HG03469 (cell line): ENCODE results near the gene ARPP21.

ENCODE experiments used
- ATAC-seq: cut with Tn5 transposase; IDR thresholded peaks from one replicate; pipeline ENCODE4 v1.9.1; 2021; ENCODE audit warnings: mild to moderate bottlenecking, moderate library complexity, moderate number of reproducible peaks; ENCODE audit not compliant: unreplicated experiment

Gene ARPP21

DNA sequence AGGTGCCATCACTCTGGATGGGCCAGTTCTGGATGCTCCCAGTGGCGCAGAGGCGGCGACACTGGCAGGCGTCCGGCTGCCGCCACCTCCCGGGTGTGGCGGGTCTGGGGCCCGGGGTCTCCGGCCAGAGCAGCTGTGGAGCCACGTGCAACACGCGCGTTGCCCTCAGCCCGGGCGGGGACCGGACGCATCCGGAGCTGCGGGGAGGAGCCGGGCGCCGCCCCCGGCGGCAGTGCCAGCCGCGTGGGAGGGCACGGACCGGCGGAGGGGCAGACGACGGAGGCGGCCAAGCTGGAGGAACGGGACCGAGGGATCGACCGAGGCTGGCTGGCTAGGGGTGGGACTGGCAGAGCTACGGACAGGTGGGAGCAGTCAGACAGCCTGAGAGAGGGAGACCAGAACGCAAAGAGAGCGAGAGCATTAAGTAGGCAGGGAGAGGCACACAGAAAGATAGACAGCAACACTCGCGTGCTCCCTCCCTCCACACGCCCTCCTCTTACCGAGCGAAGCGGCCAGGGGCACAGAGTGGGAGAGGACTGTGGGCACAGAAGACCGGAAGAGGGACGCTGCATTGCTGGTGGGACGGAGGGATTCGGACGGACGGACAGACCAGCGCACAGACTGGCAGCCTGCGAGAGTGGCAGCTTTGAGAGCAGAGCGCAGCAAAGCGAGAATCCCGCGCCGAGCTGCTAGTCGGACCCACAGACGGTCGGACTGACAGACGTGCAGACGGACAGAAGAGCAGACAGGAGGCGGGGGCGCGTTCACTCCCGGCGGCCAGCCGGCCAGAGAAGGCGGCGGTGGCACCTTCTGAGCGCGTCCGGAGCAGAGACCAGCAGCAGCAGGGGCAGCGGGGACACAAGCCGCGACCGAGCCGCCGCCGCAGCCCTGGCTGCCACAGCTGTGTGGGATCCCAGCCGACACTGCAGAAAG lies at the start of gene ARPP21:
Gene ARPP21, plus strand, starts transcription at position 272 of the 933 bp plus-strand sequence. CDS start 42,227 bp downstream, outside the sequence.
- no peak for ATAC-seq

DNA sequence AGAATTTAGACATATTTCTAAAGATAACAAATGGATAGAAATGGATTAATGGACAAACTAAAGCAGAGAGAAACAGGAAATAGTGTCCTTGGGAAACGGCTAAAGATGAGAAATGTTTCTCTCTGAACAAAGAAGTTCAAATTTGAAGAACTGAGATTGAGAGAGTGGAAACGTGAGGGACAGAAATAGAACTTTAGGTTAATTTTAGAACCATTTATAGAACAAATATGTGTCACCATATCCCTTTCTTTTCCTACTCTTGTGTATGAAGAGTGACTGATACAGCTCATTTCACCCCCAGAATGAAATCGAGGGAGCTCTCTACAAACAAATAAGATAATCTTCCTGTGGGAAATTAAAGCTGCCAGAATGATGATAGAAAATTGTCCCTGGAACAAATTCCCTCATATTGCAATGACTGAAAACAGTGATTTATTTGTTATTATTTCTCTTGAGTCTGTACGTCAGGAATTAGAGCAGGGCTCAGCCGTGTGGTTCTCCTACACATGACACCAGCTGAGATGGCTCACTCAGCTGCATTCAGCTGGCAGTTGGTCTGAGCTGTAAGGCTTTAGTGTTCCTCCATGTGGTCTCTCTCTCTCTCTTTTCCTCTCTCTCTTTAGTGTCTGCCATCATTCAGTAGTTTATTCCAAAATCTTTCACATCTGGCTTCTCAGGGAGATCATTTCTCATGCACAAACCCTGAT lies 46.6 kb upstream of the ARPP21 start:
- ATAC-seq: peak; percentile 73

DNA sequence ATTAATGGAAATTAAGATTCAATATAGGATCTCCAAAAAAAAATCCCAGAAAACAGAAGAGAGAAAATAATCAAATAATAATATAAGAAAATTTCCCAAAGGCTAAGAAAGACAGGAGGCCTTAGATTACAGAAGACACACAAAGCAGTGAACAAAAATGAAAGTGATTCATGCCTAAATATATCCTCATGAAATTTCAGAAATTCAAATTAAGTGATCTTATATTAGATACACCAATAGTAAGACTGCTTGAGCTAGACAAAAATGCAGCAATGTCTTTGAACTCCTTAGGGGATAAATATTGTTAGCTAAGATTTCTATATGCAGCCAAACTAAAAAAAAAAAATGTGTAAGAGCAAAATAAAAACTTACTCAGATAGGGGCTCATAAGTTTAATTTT lies 44.6 kb upstream of the ARPP21 start:
- peak; percentile 33 for ATAC-seq

DNA sequence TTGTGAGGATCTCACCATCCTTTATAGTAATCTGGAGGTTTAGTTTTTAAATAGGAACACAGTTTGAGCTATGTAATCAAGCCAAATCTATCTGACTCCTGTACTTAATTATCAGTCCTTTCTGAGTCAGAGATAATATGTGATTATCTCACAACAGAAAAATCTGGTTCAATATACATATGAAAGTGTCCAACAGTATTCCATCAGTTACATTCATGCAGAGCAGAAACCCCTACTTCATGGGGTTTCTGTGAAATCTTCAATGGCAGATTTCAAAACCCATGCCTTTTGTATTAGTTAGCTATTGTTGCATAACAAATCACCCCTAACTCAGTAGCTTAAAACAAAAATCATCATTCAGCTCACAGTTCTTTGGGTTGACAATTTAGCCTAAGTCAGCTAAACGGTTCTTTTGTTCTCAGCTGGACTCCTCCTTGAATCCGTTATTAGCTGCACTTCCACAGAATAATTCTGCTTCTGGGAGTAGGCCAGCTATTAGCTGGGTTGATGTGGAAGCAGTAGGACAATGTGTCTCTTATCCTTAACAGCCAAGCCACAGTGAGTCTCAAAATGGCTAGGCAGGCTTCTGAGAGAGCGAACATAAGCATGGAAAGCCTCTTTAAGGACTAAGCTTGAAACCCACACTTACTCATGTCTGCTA lies 42.9 kb upstream of the ARPP21 start:
- no peak for ATAC-seq

DNA sequence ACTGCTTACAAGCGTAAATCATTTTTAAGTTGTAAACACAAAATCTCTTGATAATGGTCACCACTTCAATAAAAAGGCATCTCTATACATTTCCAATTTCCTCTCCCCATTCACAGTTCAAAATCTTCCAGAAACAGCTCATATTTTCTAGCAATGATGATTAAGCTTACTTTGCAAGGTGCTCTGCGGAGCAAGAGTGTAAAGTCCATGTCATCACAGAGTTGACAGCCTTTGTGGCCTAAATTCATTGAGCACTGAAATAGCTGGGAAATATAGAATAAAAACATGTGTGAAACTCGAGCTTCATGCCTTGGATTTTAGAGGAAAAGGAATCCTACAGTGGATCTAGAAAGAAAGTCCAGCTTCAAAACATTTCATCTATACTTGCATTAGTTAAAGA lies 41.8 kb upstream of the ARPP21 start:
- no peak for ATAC-seq

DNA sequence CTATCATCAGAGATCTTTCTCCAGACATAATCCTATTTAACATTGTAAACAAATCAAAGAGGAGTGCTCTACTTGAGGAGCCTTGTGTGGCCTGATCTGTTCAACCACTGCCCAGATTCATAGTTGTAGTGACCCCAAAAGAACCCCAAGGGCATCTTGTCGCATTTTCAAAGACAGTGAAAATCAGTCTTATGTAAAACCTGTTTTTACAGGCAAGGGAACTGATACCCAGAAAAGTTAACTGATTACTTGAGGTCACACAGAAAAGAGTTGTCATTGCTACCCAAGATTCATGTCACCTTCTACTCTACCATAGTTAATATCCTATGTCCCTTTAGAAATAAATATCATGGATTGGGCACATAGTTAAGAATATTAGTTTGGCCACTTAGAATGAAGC lies 40.5 kb upstream of the ARPP21 start:
- ATAC-seq: no peak

DNA sequence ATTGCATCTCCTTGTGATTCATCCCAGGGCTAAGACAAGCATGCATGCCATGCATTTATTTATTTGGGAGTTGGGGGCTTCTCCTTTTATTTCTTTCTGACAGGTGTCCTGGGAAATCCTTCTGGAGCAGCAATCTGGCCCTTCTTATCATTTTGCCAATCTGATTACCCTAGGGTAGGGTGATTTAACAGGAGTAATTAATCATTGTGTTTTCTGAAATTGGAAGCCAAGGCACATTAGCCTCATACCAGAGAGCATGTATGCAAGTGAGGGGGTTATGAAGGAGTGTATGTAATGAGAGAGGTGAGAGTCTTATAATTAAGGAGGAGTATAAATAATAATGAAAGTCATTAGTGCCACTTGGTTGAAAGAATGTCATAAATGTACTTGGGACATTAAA lies 37.4 kb upstream of the ARPP21 start:
- no peak for ATAC-seq

DNA sequence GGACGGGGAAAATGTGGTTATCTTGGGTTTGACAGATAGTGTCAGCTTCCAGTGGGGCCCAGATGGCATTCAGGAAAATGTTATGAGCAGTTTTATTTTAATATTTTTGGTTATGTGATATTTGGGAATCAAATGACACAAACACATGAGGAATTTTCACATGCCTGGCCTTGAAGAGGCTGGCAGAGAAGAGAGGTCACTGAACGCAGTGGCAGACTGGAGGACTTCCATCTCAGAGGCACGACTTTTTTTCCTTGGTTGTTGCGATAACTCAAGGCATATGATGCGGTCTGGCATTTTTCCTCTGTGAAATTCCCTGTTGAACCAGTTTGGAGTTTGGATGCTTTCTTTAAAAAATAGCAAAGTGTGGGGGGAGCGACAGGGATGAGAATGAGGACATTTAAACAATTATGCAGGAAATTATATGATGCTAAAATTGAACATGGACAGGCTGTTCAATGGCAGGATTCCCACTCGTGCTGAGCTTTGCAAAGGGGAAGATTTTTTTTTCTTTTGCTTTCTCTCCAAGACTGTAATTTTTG lies 36.9 kb upstream of the ARPP21 start:
- no peak for ATAC-seq

DNA sequence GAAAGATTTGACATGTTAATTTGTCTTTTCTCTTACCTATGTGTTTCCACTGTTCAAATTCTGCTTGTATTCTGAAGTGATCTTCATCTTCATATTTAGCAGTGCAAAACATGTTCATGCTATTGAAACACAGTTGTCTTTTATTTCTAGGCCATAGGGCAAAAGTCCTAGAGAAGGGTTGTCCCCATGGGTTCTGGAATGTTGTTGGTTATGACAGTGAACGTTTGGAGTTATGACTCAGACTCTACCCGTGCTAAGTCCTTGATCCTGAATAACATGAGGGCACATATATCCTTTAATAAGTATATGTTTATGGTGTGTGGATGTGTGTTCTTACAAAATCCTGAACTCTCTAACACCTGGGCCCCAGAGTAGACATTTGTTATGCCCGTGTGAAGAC lies 23.0 kb upstream of the ARPP21 start:
- no peak for ATAC-seq

DNA sequence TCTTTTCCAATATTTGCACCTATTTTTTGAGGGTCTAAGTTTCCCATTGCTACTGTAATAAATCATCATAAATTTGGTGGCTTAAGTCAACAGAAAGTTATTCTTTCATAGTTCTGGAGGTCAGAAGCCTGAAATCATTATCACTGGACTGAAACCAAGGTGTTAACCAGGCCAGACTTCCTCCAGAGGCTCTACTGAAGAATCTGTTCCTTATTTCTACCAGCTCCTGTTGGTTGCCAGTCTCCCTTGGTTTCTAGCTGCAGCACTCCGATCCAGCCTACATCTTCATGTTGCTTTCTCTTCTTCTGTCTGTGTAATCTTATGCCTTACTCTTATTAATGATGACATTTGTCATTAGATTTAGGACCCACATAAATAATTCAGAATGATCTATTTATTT lies 22.0 kb upstream of the ARPP21 start:
- ATAC-seq: peak; percentile 47

DNA sequence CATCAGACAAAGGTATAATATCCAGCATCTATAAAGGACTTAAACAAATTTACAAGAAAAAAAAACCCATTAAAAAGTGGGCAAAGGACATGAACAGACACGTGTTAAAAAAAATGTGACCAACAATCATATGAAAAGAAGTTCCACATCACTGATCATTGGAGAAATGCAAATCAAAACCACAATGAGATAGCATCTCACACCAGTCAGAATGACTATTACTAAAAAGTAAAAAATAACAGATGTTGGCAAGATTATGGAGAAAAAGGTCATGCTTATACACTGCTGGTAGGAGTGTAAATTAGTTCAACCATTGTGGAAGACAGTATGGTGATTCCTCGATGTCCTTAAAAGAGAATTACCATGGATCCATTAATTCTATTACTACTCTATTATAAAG lies 19.1 kb upstream of the ARPP21 start:
- ATAC-seq: peak; percentile 45

DNA sequence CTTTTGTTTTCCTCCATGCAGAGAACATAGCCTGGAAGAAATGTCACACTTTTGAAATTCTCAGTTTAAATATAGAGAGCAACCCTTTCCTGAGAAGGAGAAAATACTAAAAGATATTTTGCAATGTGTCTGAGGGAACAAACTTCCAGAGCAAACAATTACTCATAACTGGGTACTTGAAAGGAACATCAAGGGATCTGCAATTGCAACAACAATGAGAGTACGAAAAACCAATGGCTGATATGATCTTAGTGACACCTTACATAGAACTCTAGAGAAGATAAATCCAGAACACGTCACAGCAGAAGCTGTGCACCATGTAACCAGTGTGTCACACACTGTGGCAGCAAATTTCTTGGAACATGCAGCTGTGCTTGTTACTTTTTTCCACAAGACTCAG lies 14.6 kb upstream of the ARPP21 start:
- ATAC-seq: no peak

DNA sequence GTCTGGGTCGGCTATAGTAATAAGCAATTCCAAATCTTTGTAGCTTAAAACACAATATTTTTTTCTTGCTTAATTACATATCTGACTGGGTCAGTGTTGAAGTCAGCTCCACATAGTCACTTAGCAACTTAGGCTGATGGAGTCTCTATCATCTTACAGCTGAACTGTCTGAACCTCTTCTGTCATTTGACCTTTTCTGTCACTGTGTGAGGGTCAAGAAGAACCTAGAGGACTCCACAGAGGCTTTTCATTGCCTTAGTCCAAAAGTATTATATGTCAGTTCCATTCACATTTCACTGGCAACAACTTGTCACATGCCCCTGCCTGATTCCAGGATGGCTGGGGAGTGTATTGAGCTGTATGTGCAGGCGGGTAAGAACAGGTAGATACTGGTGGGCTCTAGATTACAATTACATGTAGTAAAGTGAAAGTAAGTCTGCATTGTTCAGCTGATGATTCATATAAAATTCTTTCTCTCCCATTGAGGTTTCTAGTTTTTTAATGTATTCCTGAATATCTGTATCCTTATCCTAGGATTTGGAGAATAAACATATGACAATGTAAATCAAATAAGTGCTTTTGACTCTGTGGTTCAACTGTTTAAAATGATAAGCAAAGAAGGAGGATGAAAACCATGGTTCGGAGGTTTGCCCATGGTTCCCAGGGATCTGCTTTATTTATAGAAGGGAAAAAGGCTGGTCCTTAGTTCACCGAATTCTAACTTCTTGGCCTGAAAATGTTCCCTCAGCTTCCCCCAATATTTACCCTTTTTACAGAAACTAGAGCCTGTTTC lies 5.8 kb upstream of the ARPP21 start:
- ATAC-seq: no peak

DNA sequence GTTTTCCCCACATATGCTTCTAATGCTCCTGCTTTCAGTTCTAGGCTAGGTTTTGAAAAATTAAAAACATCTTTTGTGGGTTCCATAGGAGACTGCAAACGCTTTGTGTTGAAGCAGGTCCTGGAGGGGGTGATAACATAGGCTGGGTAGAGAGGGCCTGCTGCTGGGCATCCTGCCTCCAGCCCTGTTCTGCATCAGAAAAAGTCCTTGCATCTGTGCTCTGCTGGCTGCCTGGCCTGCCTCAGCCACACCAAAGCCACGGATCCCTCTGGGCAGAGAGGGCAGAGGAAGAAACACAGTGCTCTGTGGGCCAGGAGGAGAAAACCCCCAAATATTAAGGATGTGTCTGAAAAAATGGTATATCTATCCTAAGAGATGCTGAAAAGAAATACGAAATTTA lies 3.9 kb upstream of the ARPP21 start:
- no peak for ATAC-seq

DNA sequence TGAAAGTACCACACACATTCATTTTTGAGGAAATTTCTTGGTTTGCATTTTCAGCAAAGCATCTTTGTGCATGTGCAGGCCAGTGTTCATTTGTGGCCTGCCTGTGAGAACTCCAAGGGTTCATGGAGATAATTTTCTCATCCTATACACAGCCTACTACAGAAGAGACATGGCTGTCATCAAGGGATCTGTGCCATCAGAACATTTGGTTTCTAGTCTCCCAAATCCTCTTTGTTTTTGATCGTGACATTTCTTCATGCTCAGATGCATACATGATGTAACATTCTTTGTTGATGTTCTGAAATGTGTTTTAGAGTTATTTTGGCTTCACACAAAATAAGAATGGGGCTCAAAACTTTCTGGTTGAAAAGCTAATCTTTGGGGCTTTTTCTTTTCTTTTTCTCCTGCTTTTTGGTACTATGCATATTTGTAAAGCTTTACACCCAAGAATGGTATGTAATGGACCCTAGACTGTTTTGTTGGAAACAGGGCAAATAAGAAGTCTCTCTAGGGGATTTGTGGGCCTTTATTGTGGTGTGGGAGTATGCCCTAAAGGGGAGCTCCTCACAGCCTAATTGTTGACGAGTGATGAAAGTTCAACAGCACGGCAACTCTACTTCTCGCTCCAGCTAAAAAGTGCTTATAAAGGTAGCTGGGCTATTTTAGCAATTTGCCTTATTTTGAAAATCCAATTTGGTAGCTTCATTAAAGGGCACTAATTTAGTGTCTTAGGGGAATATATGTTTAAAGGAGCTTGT lies 3.2 kb upstream of the ARPP21 start:
- ATAC-seq: no peak

DNA sequence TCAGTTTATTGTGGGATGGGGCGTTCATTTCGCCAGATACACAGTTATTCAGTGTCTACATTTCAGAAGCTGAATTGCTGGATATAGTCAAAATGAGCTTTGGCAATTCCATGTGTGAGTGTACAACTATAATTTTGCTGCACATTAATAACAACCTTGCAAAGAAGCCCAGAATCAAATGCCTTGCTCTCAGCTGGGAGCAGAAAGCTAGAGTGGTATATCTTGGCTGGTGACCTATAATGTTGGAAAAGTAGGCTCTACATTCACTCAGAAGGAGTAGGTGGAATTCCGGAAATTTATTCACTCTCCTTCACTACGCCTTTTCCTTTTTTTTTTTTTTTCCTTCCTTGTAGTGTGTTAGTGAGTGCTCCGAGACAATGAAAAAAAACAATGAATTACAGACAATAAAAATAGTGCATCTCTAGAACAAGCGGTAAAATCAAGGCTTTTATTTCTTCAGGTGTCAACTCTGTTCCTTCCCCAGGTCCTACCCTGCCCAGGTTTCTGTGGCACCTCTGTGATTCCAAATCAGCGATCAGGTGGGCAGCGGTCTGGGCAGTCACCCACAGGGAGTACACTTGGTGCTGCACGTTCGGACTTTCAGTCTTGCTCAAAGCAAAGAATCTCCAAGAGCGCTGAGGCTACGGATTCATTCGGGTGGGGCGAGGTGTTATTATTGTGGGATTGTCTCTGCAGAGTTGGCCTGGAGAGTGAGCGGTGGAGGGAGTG lies 910 bp upstream of the ARPP21 start:
- no peak for ATAC-seq

DNA sequence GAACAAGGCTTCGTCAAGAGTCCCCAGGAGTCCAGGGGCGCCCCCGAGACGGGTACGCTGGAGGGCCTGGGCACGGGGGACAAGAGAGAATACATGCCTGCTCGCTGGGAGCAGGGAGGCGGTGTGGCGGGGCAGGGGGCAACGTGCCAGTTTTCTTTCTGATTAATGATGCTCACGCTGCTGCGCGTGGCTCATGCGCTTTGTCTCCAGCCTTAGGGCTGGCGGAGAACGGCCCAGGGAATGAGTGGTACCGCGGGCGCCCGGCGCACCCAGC lies 408 bp upstream of the ARPP21 start:
- no peak for ATAC-seq

DNA sequence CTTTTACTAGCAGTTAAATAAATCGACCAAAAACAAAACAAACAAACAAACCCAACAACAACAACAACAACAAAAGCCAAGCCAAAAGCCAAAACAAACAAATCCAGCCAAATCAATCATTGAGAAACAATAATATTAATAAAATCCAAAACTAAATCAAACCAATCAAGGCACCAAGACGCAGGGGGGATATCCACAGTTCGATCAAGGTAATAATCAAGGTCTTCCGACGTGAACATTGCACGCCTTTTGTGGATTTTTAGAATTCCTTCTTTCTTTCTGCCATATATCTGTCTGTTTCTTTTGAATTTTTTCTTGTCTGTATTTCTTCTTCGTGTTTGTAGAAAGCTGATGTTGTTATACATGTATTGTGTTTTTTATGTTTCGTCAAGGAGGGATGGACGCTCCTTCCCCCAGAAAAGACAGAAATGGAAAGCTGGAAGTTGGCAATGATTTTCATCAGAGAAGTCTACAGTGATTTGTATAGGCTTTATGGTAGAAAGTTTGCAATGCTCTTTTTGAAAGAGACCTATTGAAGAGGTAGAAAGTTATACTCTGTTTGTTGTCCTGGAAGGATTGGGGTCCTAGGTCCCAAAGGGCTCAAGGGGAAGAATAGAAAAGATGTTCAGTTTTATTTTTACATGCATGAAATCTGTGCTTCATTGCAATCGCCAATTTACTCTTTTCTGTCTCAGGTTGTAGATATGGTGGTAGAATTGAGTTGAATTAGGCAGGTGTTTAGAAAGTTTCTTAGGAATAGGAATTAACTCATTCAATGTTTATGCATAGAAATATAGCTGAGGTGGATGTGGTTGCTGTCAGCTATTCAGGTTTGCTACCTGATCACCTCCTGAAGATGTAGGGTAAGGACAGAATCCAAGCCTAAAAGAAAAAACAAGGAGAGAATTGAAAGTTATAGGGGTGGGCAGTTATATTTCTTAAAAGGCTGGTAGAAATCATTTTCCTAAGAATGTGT lies 1.2 kb downstream of the ARPP21 start:
- no peak for ATAC-seq
